ENCODE data around the gene ECE1. TPM values are rescaled to one million over a fixed set of nuclear protein-coding genes. Genes with fewer than 3 reads are reported as not detected.
"Not testable (repeated sequence)": the region's sequence is repeated elsewhere in the genome, so short reads cannot be mapped to it uniquely, and the experiment has no call there.

Gene ECE1
- total RNA-seq, 4 donors from 2014 or later = 105 to 122 (median 112) TPM

DNA sequence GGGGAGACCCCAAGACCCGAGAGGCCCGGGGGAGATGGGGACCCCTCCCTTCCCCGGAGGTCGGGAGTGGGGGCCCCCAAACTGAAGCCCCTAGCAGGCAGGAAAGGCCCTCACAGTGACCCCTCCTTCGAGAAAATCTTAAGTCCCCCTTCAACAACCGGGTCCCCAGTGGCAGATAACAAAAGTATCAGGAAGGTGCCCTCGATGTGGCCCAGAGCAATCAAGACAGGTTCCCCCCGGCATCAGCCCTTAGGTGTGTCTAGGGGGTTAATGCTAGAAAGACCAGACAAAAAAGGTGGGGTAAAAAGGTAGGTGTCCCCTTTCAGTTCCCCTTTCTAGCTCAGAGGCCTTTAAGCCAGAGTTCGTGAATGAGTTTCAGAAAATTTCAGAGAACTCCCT lies 282 bp upstream of the ECE1 start:
- no peaks in the 10 kb centered on the region for H3K36me3 ChIP-seq
- peak overlapping the region; percentile 73 to 95 (median 84) for H3K27ac ChIP-seq
- TF ChIP-seq POLR2A (IDR thresholded peaks at IDR 0.05) (no peak), CTCF (IDR thresholded peaks at IDR 0.05) (peak in 1 of 6 experiments; percentile 2)
- H3K4me3 ChIP-seq = peak overlapping the region; percentile 65 to 86 (median 72)
- H3K27me3 ChIP-seq = no peaks in the 10 kb centered on the region
- peak in 2 of 3 donors; percentile 61 to 68 for DNase-seq
- peaks cover 0 to 54% (median 25%) of the 10 kb centered on the region in 4 donors for H3K4me1 ChIP-seq
- H3K9me3 ChIP-seq = no peaks in the 10 kb centered on the region

- Histone ChIP-seq H3K4me3 (peak overlapping the region; percentile 65 to 86 (median 72)), H3K4me1 (peaks cover 0 to 50% (median 23%) of the 10 kb centered on the region in 4 donors), H3K36me3 (peaks cover 0 to 1% (median 0%) of the 10 kb centered on the region in 3 donors), H3K27me3 (no peaks in the 10 kb centered on the region), H3K9me3 (no peaks in the 10 kb centered on the region), H3K27ac (peak overlapping the region; percentile 73 to 95 (median 84))
- TF ChIP-seq POLR2A (IDR thresholded peaks at IDR 0.05) = no peak
- TF ChIP-seq CTCF (IDR thresholded peaks at IDR 0.05) = no peak
- DNase-seq = no peak
These were observed 1.1 kb downstream of the ECE1 start for GRCh38 chr1:21289127-21289526.

DNA sequence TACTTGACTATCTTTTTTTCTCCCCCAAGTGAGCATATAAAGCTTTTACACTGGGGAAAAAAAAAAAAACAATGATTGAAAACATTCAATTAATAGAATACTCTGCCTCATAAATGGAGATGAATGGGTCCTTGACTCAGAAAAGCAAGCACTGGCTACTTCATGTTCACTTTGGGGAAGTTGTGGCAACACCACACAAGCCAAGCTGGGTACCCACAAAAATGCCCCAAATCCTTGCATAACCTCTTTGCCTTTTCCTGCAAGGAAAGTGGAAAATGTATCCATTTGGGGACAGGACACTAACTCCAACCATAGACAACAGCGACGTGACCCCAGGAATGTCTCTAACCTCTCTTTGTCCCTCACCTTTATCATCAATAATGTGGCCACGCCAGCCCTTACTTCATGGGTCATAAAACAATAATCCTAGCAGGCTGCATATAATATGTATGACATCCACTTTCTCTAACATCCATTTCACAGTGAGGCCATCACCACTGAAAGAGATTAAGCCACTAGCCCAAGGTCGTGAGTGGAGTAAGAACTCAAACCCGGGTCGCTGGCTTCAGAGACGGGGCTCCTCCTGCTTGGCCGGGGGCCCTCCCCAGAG lies 2.3 kb downstream of the ECE1 start:
- no peak overlapping the region for H3K4me3 ChIP-seq
- peaks cover 0 to 41% (median 20%) of the 10 kb centered on the region in 4 donors for H3K4me1 ChIP-seq
- no peak for DNase-seq
- peaks cover 0 to 9% (median 0%) of the 10 kb centered on the region in 3 donors for H3K36me3 ChIP-seq
- peak overlapping the region in 3 of 4 donors; percentile 44 to 95 (median 81) for H3K27ac ChIP-seq
- H3K9me3 ChIP-seq = no peaks in the 10 kb centered on the region
- no peaks in the 10 kb centered on the region for H3K27me3 ChIP-seq
- TF ChIP-seq POLR2A (IDR thresholded peaks at IDR 0.05) (no peak), CTCF (IDR thresholded peaks at IDR 0.05) (no peak)

DNA sequence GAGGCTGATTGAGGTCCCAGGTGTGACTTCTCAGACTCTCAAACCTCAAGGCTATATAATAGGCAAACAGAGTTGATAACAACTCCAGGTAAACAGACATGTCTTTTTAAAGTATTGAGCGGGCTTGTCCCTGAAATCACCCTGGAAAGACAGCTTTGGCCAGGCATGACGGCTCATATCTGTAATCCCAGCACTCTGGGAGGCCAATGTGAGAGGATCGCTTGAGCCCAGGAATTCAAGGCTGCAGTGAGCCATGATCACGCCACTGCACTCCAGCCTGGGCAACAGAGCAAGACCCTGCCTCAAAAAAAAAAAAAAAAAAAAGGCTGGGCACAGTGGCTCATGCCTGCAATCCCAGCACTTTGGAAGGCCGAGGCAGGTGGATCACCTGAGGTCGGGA lies 4.9 kb downstream of the ECE1 start:
- not testable (repeated sequence) for H3K36me3 ChIP-seq, H3K9me3 ChIP-seq, DNase-seq, H3K27me3 ChIP-seq, H3K4me3 ChIP-seq
- Histone ChIP-seq H3K4me1 (peaks cover 0 to 31% (median 7%) of the 10 kb centered on the region in 4 donors), H3K27ac (peak overlapping the region in 1 of 4 donors; percentile 42)

DNA sequence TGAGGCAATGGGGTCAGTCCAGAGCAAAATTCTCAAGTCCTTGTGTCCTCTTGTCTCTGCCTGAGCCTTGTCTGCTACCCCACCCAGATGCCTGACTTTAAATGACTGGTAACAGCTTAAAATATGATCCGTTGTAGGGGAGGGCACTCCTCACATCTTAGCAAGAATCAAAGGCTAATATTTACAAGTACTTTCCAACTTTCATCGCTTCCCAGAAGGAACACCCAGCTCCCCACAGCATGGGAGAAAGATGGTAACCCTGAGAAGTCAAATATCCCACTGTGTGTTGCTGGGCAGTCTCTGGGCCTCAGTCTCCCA lies 5.2 kb downstream of the ECE1 start:
- TF ChIP-seq CTCF (IDR thresholded peaks at IDR 0.05) (no peak), POLR2A (IDR thresholded peaks at IDR 0.05) (no peak)
- Histone ChIP-seq H3K27me3 (no peaks in the 10 kb centered on the region), H3K4me3 (no peak overlapping the region), H3K9me3 (no peaks in the 10 kb centered on the region), H3K36me3 (peaks cover 0 to 9% (median 0%) of the 10 kb centered on the region in 3 donors), H3K27ac (peak overlapping the region in 1 of 4 donors; percentile 42), H3K4me1 (peaks cover 0 to 33% (median 11%) of the 10 kb centered on the region in 4 donors)
- DNase-seq = no peak

GRCh38 chr1:21284206-21285054 lies 5.8 kb downstream of the ECE1 start:
- no peak for DNase-seq
- Histone ChIP-seq H3K27me3 (no peaks in the 10 kb centered on the region), H3K36me3 (peaks cover 0 to 9% (median 0%) of the 10 kb centered on the region in 3 donors), H3K9me3 (no peaks in the 10 kb centered on the region), H3K4me1 (peaks cover 0 to 33% (median 15%) of the 10 kb centered on the region in 4 donors), H3K27ac (peak overlapping the region in 1 of 4 donors; percentile 42), H3K4me3 (no peak overlapping the region)
- TF ChIP-seq CTCF (IDR thresholded peaks at IDR 0.05) (no peak), POLR2A (IDR thresholded peaks at IDR 0.05) (no peak)
